ENCODE measurements around the gene THAP4. TPM values are rescaled to one million over a fixed set of nuclear protein-coding genes. Genes with fewer than 3 reads are reported as not detected.

Gene THAP4
- total RNA-seq, 1 donor from 2014 or later: 42.4 TPM

- TF ChIP-seq, protein P1, sequence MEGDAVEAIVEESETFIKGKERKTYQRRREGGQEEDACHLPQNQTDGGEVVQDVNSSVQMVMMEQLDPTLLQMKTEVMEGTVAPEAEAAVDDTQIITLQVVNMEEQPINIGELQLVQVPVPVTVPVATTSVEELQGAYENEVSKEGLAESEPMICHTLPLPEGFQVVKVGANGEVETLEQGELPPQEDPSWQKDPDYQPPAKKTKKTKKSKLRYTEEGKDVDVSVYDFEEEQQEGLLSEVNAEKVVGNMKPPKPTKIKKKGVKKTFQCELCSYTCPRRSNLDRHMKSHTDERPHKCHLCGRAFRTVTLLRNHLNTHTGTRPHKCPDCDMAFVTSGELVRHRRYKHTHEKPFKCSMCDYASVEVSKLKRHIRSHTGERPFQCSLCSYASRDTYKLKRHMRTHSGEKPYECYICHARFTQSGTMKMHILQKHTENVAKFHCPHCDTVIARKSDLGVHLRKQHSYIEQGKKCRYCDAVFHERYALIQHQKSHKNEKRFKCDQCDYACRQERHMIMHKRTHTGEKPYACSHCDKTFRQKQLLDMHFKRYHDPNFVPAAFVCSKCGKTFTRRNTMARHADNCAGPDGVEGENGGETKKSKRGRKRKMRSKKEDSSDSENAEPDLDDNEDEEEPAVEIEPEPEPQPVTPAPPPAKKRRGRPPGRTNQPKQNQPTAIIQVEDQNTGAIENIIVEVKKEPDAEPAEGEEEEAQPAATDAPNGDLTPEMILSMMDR (conservative IDR thresholded peaks at IDR 0.05; ENCODE audit: low read depth, low read length): no peak
- DNase-seq (ENCODE audit: low read depth): no peak
- H3K4me3 ChIP-seq (ENCODE audit: low read depth, low read length): no peak overlapping the region
Measured at GRCh38 chr2:241535871-241536655, 100.9 kb downstream of the THAP4 start.

- DNase-seq (ENCODE audit: low read depth): no peak
- TF ChIP-seq, protein P1 (conservative IDR thresholded peaks at IDR 0.05; ENCODE audit: low read depth, low read length): no peak
- H3K4me3 ChIP-seq (ENCODE audit: low read depth, low read length): no peak overlapping the region
Measured at GRCh38 chr2:241534701-241535375, 102.1 kb downstream of the THAP4 start.

Other genes starting within 250 kb of the THAP4 start
- 256 and 264 TPM in 2 replicates for gene STK25, start 128.6 kb downstream of the THAP4 start, total RNA-seq
- 76.7 and 83.3 TPM in 2 replicates for gene BOK, start 78.4 kb downstream of the THAP4 start, total RNA-seq
- 58.6 and 72.5 TPM in 2 replicates for gene ATG4B, start 535 bp upstream of the THAP4 start, total RNA-seq
- 102 and 128 TPM in 2 replicates for gene DTYMK, start 49.7 kb upstream of the THAP4 start, total RNA-seq
- 10.4 and 25.5 TPM in 2 replicates for gene ING5, start 64.9 kb upstream of the THAP4 start, total RNA-seq
- 10.8 and 13.9 TPM in 2 replicates for gene D2HGDH, start 97.5 kb upstream of the THAP4 start, total RNA-seq
- 0.22 TPM in 1 of 2 replicates, not detected in the other for gene GAL3ST2, start 139.7 kb upstream of the THAP4 start, total RNA-seq
- not detected in 2 replicates for gene NEU4, start 172.0 kb upstream of the THAP4 start, total RNA-seq
- 0.29 and 0.92 TPM in 2 replicates for gene PDCD1, start 221.7 kb upstream of the THAP4 start, total RNA-seq
- gene RTP5, start 232.6 kb upstream of the THAP4 start, total RNA-seq: not detected in 2 replicates